ENCODE data around the gene GART. TPM values are rescaled to one million over a fixed set of nuclear protein-coding genes. Genes with fewer than 3 reads are reported as not detected.

Gene GART
- total and polyA plus RNA-seq, 2 of the 8 experiments (the other 6 are each of a cell fraction or from before 2014, with no cell fraction given), result 23.1 to 231 TPM

DNA sequence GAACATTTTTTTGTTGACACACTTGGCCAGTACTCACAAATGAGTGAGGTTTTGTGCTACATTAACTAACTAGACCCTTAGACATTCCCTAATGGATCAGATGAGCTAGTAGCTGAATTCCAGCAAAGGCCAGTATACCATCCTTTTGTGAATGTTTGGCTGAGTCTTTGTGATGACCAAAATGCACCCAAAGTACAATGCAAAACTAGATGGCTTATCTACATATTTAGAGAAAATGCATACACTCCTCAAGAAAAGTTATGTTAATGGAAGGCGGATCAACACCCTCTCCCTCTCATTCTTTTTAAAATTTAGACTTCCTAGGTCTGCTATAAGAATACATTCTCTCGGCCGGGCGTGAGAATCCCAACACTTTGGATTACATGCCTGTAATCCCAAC lies 30.3 kb downstream of the GART start (continued):
- TF ChIP-seq TCF12 (IDR thresholded peaks at IDR 0.05; ENCODE audit: low read depth, low read length) (no peak), NANOG (IDR thresholded peaks at IDR 0.05; ENCODE audit: insufficient read depth, low read depth, low read length, poor library complexity, severe bottlenecking) (no peak), NRF1 (IDR thresholded peaks at IDR 0.05; ENCODE audit: low read depth, low read length) (no peak), KDM5A (IDR thresholded peaks at IDR 0.05; ENCODE audit: low read length) (no peak)
